Kidney (tissue), 14 donors: ENCODE measurements around the gene IRX1. TPM values are rescaled to one million over a fixed set of nuclear protein-coding genes. Genes with fewer than 3 reads are reported as not detected.

Experiments used
- DNase-seq, 5 donors: peaks; one replicate each; pipeline ENCODE4 v3.0.0-alpha.2; 2013 to 2020
- FAIRE-seq: peaks from 2 replicates; lab custom pipeline; 2012; peaks lifted over from hg19 to GRCh38; lab: Jason Lieb, UNC
- H3K27ac ChIP-seq, 2 donors: one replicate each; pipeline ENCODE4 v1.7.0; 2013; ENCODE audit warnings: low read depth in 2 of 2, low read length in 2 of 2, inconsistent platforms in 1 of 2
- H3K27me3 ChIP-seq: one replicate; pipeline ENCODE4 v1.7.1; 2013; ENCODE audit warnings: low read length, inconsistent platforms; ENCODE audit not compliant: control insufficient read depth, insufficient read depth
- H3K36me3 ChIP-seq, 3 donors: one replicate each; pipeline versions ENCODE4 v1.7.0 to v1.7.1; 2013; ENCODE audit warnings: low read length in 3 of 3, control low read depth in 1 of 3, inconsistent platforms in 1 of 3; ENCODE audit not compliant: insufficient read depth in 3 of 3, control insufficient read depth in 2 of 3
- H3K4me1 ChIP-seq, 3 donors: one replicate each; pipeline versions ENCODE4 v1.7.0 to v1.7.1; 2013; ENCODE audit warnings: low read length in 3 of 3, inconsistent platforms in 1 of 3, low read depth in 1 of 3; ENCODE audit not compliant: control insufficient read depth in 2 of 3, insufficient read depth in 2 of 3
- H3K4me3 ChIP-seq, 3 donors: one replicate each; pipeline versions ENCODE4 v1.7.0 to v1.8.1; 2013; ENCODE audit warnings: low read length in 3 of 3, control low read depth in 1 of 3, inconsistent platforms in 1 of 3
- H3K9ac ChIP-seq, 3 donors: one replicate each; pipeline versions ENCODE4 v1.7.0 to v1.7.1; 2013; ENCODE audit warnings: low read length in 3 of 3, control low read depth in 1 of 3, inconsistent platforms in 1 of 3
- H3K9me3 ChIP-seq, 3 donors: one replicate each; pipeline versions ENCODE4 v1.7.0 to v1.7.1; 2013; ENCODE audit warnings: low read length in 3 of 3, control low read depth in 1 of 3, inconsistent platforms in 1 of 3; ENCODE audit not compliant: control insufficient read depth in 2 of 3, insufficient read depth in 1 of 3
- CTCF ChIP-seq: IDR thresholded peaks from 3 replicates; pipeline ENCODE4 v1.5.1; 2012; ENCODE audit warnings: mild to moderate bottlenecking, moderate library complexity, borderline replicate concordance; ENCODE audit not compliant: insufficient read depth; ENCODE audit errors: extremely low read depth
- intact Hi-C: fragments of 100-400 bp; cut with DNase I; formaldehyde crosslinking; loops from one replicate; pipeline ENCODE4 v1.11.1; 2022
- polyA plus RNA-seq: library from polyadenylated mRNA; stranded (reverse); fragments of 350-450 nt; fragmentation: Illumina TruSeq; extraction: RNeasy Lipid Tissue Mini Kit (QIAGEN cat#74804); gene quantifications from one replicate; pipeline ENCODE4 v1.2.3, GENCODE V29; 2014; ENCODE audit warnings: low read depth, low replicate concordance; ENCODE audit not compliant: insufficient read depth
- total RNA-seq: library from RNA; stranded (reverse); fragmentation: NEBNext Ultra II Directional; extraction: Animal tissue kit (Norgen Biotek cat#: 25700); gene quantifications from one replicate; pipeline ENCODE4 v1.2.1, GENCODE V29; 2021
- donor health status: control.
- donor health status: control.
- donor health status: control.
- donor health status: control.
- donor health status: control.
- donor health status: DM: yes; HTN: yes; CAD: no.
- donor health status: Normal renal cell carcinoma (clear cell type).

The IRX1 gene
- total and polyA plus RNA-seq, 2 donors from 2014 or later: 17.3 to 62.0 TPM

- H3K27me3 ChIP-seq: peaks cover 49% of the 10 kb centered on the region
- no peaks in the 10 kb centered on the region for H3K36me3 ChIP-seq
- H3K4me3 ChIP-seq: peak overlapping the region in 1 of 3 donors; percentile 43
- peak overlapping the region in 1 of 2 donors; percentile 22 for H3K27ac ChIP-seq
- no peak for FAIRE-seq
- peaks cover 0 to under 1% (median 0%) of the 10 kb centered on the region in 3 donors for H3K4me1 ChIP-seq
- H3K9me3 ChIP-seq: no peaks in the 10 kb centered on the region
- peak in 4 of 5 donors; percentile 46 to 61 (median 56) for DNase-seq
- intact Hi-C loops: no loop called here
- TF ChIP-seq CTCF: no peak
- no peak overlapping the region for H3K9ac ChIP-seq
These were observed 3.8 kb downstream of the IRX1 start for GRCh38 chr5:3599226-3600105.

DNA sequence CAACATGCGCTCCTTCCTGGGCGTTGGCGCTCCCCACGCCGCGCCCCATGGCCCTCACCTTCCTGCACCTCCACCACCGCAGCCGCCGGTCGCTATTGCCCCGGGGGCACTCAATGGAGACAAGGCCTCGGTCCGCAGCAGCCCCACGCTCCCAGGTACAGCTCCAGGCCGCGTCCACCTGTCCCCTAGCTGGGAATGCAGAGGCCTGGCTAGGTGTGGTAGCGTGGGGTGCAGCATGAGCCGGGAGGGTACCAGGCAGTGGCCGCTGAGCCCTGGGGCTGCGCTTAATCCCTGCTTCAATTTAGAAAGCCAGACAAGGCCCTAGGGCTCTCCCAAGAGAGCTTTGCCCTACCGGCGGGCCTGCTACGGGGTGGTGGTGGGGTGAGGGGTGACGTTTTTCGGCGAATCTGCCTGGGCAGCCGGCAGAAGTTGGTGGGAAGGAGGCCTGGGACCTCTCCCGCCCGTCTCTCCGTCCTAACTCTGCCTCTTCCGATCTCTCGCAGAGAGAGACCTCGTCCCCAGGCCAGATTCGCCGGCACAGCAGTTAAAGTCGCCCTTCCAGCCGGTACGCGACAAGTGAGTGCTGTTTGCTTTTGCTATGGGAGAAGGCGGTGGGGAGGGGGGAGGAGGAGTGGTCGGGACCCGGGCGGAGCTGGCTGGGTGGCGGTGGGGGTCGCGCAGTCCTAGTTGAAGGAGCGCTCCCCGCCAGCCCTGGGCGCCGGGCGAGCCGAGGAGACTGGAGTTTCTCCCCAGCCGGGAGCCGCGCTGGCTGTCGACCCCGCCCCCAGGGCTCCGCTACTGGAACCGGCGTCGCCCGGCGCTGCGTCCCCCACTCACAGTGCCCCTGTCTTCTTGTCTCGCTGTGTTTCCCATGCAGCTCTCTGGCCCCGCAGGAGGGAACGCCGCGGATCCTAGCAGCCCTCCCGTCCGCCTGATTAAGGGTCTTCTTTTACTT, 4.8 kb downstream of the IRX1 start:
- H3K9ac ChIP-seq: no peak overlapping the region
- FAIRE-seq: no peak

More for the DNA sequence above, 4.8 kb downstream of the IRX1 start:
- intact Hi-C loops: no loop called here
- Histone ChIP-seq H3K4me1 (no peaks in the 10 kb centered on the region), H3K27me3 (peaks cover 57% of the 10 kb centered on the region), H3K27ac (peak overlapping the region; percentile 15 to 22), H3K9me3 (no peaks in the 10 kb centered on the region), H3K36me3 (no peaks in the 10 kb centered on the region), H3K4me3 (peak overlapping the region in 1 of 3 donors; percentile 43)
- TF ChIP-seq CTCF: no peak
- peak in 4 of 5 donors; percentile 43 to 68 (median 50) for DNase-seq
